ENCODE data around the gene TANC1.

TANC1 gene

GRCh38 chr2:159015823-159016222, 47.4 kb downstream of the TANC1 start:
- TF ChIP-seq, protein P1, sequence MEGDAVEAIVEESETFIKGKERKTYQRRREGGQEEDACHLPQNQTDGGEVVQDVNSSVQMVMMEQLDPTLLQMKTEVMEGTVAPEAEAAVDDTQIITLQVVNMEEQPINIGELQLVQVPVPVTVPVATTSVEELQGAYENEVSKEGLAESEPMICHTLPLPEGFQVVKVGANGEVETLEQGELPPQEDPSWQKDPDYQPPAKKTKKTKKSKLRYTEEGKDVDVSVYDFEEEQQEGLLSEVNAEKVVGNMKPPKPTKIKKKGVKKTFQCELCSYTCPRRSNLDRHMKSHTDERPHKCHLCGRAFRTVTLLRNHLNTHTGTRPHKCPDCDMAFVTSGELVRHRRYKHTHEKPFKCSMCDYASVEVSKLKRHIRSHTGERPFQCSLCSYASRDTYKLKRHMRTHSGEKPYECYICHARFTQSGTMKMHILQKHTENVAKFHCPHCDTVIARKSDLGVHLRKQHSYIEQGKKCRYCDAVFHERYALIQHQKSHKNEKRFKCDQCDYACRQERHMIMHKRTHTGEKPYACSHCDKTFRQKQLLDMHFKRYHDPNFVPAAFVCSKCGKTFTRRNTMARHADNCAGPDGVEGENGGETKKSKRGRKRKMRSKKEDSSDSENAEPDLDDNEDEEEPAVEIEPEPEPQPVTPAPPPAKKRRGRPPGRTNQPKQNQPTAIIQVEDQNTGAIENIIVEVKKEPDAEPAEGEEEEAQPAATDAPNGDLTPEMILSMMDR (IDR thresholded peaks at IDR 0.05; ENCODE audit: extremely low read depth, insufficient read depth, missing control alignments): no peak
- DNase-seq (ENCODE audit: low spot score): no peak
- in situ Hi-C loops (cut with MboI; ENCODE audit: low pct_unique_long_range_greater_than_20kb, low sequenced_read_pairs, unreplicated experiment): no loop called here

DNA sequence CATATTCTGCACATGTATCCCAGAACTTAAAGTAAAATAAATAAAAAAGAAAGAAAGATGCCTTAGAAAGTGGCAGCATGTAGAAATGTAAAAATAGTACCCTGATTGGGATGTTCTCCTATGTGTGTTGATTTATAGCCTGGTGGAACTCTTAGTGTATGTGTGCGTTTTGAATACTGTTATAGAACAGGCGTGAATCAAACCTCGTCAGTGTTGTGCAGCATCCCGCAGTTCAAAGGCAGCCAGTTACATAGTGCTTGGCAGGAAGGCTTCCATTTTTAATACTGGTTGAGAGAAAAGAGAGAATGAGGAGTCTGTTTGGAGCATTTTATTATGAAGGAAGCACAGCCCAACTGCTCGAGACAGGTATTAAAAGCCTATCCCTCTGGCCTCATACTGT, 49.4 kb downstream of the TANC1 start:
- in situ Hi-C loops (cut with MboI; ENCODE audit: low pct_unique_long_range_greater_than_20kb, low sequenced_read_pairs, unreplicated experiment): no loop called here
- no peak for DNase-seq (ENCODE audit: low spot score)
- TF ChIP-seq, protein P1 (IDR thresholded peaks at IDR 0.05; ENCODE audit: extremely low read depth, insufficient read depth, missing control alignments): no peak

GRCh38 chr2:159019021-159019420, 50.6 kb downstream of the TANC1 start:
- TF ChIP-seq, protein P1 (IDR thresholded peaks at IDR 0.05; ENCODE audit: extremely low read depth, insufficient read depth, missing control alignments): no peak
- in situ Hi-C loops (cut with MboI; ENCODE audit: low pct_unique_long_range_greater_than_20kb, low sequenced_read_pairs, unreplicated experiment): no loop called here
- DNase-seq (ENCODE audit: low spot score): no peak

GRCh38 chr2:159022019-159022418, 53.6 kb downstream of the TANC1 start:
- TF ChIP-seq, protein P1 (IDR thresholded peaks at IDR 0.05; ENCODE audit: extremely low read depth, insufficient read depth, missing control alignments): no peak
- in situ Hi-C loops (cut with MboI; ENCODE audit: low pct_unique_long_range_greater_than_20kb, low sequenced_read_pairs, unreplicated experiment): no loop called here
- DNase-seq (ENCODE audit: low spot score): no peak

DNA sequence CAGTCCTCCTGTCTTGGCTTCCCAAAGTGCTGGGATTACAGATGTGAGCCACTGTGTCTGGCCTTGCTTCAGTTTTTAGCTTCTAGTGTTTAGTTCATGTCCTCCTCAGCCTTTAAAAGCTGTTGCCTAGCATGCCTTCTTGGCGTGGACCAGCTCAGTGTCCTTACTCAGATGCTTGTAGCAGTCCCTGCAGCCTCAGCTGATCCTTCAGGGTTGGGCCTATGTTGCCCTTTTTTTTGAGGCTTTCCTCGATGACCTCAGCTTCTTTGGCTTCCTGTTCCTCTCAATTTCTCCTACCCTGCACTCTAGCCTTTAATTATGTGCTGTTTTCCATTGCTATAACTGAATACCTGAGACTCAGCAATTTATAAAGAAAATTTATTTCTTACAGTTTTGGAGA, 57.7 kb downstream of the TANC1 start:
- in situ Hi-C loops (cut with MboI; ENCODE audit: low pct_unique_long_range_greater_than_20kb, low sequenced_read_pairs, unreplicated experiment): no loop called here
- TF ChIP-seq, protein P1 (IDR thresholded peaks at IDR 0.05; ENCODE audit: extremely low read depth, insufficient read depth, missing control alignments): no peak
- no peak for DNase-seq (ENCODE audit: low spot score)

- DNase-seq (ENCODE audit: low spot score): no peak
- in situ Hi-C loops (cut with MboI; ENCODE audit: low pct_unique_long_range_greater_than_20kb, low sequenced_read_pairs, unreplicated experiment): no loop called here
- TF ChIP-seq, protein P1 (IDR thresholded peaks at IDR 0.05; ENCODE audit: extremely low read depth, insufficient read depth, missing control alignments): no peak
Measured at GRCh38 chr2:159028776-159029175, 60.3 kb downstream of the TANC1 start.

DNA sequence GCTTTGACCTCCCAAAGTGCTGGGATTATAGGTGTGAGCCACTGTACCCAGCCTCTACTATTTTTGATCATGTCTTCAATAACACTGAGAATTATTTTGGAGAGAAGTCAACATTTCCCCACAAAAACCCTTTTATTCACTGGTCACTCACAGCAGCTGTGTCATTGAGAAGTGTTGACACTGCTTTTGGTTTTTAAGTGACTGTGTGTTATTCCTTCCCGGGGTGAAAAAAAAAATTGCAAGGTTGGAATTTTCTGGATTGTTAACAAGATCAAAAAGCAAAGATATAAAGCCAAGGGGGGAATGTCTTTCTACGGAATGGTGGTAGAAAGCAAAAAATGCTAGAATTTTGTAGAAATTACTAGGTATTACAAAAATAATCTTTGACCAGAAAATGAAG, 61.5 kb downstream of the TANC1 start:
- in situ Hi-C loops (cut with MboI; ENCODE audit: low pct_unique_long_range_greater_than_20kb, low sequenced_read_pairs, unreplicated experiment): no loop called here
- no peak for DNase-seq (ENCODE audit: low spot score)
- TF ChIP-seq, protein P1 (IDR thresholded peaks at IDR 0.05; ENCODE audit: extremely low read depth, insufficient read depth, missing control alignments): no peak
